RCC 7860 (cell line): Measurements from ENCODE around the gene GRPEL1.
A peak's percentile ranks its signal among the peaks of the same experiment; 100 is the strongest.
"Not testable (repeated sequence)": the region's sequence is repeated elsewhere in the genome, so short reads cannot be mapped to it uniquely, and the experiment has no call there.

Experiments used
- DNase-seq: peaks from one replicate; pipeline ENCODE4 v3.0.0-alpha.2; 2015; ENCODE audit warnings: low spot score
- FAIRE-seq: peaks from 2 replicates; lab custom pipeline; 2012; peaks lifted over from hg19 to GRCh38; lab: Jason Lieb, UNC

GRPEL1 gene

DNA sequence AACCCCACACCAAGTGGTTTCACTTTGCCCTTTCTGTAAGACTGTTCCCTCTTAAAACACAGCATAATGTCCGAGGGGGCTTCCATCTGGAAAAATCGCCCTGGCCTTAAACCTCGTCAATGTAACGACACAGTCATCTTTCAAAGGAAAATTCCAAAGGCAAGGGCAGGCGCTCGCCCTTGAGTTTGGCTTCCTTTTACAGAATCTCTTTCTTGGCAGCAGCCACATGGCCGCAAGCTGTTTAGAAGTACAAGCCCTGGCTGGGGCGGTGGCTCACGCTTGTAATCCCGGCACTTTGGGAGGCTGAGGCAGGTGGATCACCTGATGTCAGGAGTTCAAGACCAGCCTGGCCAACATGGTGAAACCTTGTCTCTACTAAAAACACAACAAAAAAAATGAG lies 27.1 kb upstream of the GRPEL1 start:
- no peak for FAIRE-seq
- DNase-seq, result no peak

DNA sequence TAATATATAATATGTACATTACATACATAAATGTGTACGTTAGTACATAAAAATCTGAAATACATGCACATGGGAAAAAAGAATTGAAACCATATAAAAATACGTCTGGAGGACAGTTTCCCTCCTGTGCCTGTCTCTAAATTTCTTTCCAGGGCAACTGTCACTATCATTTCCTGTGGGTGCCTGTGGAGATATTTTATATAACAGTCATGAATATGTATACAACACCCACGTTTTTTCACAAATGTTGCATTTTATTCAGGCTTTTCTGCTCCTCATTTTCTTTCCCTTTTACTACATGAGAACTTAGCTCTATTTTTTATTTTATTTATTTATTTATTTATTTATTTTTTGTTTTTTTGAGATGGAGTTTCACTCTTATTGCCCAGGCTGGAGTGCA lies 24.2 kb upstream of the GRPEL1 start:
- FAIRE-seq (no peak), DNase-seq (no peak)

DNA sequence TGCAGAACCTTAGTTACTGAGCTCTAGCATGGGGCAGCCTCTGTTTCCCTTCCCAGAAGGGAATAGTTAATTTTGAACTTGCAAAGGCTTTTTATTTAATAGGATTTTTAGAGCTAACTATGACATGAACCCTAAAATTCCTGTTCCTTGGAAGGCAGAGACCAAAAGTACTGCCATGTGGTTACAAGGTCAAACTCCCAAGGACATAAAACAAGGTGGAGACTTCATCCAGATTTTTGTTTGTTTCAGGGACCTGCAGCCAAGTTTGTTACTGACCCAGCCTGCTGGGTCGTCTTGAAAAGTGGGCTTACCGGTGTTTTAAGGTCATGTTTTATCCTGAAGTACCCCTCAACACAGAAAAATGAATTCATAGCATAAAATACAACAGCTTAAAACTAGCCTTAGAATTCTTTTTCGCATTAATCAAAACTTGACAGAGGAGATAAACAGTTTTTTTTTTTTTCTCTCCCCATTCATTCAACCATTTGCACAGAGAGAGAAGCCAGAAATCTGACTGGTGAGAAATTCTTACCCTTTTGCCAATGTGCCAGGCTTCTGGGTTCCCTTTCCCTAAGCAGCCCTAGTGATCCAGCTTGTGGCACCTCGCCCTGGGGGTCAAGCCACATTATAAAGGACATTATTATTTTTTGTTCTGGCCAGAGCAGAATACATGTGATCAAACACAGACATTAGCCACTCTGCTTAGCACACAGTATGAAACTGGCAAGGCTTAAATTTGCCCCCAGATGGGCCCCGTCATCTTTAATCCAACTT lies 21.5 kb upstream of the GRPEL1 start:
- FAIRE-seq (no peak), DNase-seq (no peak)

DNA sequence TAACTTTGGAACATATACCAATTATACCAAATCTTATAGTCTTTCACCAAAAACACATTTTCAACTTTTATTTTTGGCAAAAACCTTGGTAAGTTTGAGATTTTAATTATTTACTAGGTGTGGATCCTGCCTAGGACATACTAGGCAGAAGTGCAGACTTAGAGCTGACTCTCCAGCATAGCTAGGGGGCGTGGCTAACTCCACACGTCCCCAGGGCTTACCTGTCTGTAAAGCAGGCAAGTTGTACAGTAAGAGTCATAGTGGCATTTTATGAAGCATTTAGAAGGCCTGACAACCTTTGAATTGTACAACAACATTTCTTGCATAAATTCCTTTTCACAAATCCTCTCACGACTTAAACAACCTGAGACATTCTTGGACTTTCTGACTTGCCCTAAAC lies 19.2 kb upstream of the GRPEL1 start:
- no peak for FAIRE-seq
- no peak for DNase-seq

DNA sequence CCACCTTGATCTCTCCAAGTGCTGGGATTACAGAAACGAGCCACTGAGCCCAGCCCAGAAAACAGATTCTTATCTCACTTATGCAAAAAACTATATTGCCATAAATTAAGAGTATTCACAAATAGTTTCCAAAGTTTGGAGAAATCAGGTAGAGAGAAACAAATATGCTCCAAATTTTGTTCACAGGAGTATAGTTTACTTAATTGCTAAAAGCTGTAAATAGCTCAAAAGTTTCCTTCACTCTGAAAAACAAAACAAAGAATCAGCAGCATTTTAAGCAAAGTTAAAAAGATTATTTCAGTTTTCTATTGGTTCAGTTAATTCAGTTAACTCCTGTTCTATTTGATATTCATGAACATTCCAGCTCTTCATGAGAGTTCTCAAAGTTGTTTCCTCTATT lies 18.5 kb upstream of the GRPEL1 start:
- FAIRE-seq (no peak), DNase-seq (no peak)

DNA sequence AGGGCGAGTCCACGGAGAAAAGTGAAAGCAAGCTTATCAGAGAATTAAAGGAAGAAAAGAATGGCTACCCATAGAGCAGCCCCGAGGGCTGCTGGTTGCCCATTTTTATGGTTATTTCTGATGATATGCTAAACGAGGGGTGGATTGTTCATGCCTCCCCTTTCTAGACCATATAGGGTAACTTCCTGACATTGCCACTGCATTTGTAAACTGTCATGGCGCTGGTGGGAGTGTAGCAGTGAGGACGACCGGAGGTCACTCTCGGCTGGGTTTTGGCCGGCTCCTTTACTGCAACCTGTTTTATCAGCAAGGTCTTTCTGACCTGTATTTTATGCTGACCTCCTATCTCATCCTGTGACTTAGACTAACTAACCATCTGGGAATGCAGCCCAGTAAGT lies 16.7 kb upstream of the GRPEL1 start:
- not testable (repeated sequence) for FAIRE-seq, DNase-seq

DNA sequence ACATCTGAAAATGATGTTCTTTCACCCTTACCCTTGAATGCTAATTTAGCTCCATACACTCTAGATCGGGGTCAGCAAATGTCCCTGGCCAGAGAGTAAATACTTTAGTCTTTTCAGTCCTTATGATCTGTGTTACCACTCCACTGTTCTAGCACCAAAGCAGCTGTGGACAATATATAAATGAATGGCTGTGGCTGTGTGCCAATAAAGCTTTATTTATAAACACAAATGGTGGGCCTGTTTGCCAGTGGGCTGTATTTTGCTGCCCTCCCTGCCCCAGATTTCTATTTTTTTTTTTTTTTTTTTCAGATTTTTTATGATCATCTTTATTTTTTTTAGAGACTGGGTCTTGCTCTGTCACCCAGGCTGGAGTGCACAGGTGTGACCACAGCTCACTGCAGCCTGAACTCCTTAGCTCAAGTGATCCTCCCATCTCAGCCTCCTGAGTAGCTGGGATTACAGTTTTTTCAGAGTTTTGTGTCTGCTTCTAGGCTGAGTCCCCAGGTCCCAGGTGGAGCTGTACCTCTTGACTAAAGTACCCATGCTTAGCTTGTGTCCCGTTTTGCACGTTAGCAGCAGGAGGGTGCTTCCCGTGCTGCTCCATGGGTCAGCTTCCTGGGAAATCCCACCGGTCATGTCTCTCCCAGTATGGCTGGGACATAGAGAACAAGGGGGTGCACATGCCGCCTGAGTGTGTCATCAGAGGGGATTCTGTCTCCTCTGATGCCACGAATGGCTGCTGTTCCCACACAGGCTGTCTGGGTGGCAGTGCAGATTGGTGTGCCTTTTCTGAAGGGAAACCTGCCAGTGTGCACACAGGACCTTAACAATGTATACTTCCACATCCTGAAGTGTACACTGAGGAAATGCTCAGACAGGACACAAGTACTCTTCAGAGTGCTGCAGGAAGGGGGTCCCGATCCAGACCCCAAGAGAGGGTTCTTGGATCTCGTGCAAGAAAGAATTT lies 16.0 kb upstream of the GRPEL1 start:
- FAIRE-seq, result no peak

DNA sequence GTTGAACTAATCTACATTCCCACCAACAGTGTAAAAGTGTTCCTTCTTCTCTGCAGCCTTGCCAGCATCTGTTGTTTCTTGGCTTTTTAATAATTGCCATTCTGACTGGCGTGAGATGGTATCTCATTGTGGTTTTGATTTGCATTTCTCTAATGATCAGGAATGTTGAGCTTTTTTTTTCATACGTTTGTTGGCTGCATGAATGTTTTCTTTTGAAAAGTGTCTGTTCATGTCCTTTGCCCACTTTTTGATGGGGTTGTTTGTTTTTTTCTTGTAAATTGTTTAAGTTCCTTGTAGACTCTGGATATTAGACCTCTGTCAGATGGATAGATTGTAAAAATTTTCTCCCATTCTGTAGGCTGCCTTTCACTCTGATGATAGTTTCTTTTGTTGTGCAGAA lies 12.0 kb upstream of the GRPEL1 start:
- not testable (repeated sequence) for FAIRE-seq, DNase-seq

More for the DNA sequence above, 16.0 kb upstream of the GRPEL1 start:
- no peak for DNase-seq

DNA sequence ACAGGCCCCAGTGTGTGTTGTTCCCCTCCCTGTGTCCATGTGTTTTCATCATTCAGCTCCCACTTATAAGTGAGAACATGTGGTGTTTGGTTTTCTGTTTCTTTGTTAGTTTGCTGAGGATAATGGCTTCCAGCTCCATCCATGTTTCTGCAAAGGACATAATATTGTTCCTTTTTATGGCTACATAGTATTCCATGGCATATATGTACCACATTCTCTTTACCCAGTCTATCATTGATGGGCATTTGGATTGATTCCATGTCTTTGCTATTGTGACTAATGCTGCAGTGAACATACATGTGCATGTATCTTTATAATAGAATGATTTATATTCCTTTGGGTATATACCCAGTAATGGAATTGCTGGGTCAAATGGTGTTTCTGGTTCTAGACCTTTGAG lies 11.6 kb upstream of the GRPEL1 start:
- not testable (repeated sequence) for FAIRE-seq

DNA sequence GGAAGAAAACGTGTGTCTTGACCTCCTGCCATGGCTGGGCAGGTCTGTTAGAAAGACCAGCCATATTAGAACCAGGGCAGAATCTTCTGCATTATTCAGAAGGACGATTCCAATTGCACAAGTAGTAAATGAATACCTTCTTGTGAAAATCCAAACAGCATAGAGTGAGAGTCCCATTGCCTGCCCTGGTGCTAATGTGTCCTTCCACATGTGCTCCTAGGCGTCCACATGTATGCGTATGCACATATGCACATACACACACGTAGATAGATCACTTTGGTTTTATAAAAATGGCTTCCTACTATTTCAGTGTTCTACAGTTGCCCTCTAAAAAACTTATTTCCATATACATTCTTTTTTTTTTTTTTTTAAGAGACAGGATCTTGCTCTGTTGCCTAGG lies 10.2 kb upstream of the GRPEL1 start:
- no peak for DNase-seq
- FAIRE-seq, result no peak

More for the DNA sequence above, 11.6 kb upstream of the GRPEL1 start:
- DNase-seq, result not testable (repeated sequence)

DNA sequence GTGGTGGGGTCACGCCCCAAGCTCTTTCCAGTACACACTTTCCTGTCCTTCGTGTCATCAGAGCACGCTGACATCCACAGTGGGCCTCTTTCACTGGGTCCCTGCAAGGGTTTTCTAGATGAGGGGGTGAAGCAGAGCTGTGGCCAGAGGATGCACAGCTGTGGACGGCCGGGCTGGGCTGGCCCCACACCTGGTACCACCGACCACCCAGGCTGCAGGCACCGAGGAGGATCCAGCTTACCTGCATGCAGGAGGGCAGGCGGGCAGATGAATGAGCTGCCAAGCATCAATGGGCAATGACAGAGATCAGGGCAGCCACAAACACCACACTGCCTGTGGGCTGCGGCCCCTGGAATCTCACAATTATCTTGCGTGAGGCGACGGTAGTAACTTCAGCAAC lies 9.5 kb upstream of the GRPEL1 start:
- FAIRE-seq (no peak), DNase-seq (no peak)

DNA sequence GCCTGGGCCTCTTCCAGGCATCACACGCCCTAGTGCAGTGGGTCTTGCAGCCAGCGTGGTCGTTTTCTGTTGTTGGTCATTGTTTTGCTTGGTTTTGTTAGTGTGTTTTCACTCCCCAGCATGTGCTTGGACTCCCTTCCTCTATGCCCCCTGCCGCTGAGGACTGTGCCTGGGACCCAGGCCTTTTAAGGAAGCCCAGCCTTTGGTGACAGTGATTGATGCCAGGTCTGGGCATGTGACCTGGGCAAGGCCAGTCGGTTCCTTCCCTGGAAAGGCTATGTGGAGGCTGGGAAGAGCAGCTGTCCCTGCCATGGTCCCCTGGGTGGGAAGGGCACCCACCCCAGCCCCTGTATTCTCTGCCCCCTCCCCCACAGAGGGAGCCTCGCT lies 8.8 kb upstream of the GRPEL1 start:
- no peak for FAIRE-seq
- no peak for DNase-seq

DNA sequence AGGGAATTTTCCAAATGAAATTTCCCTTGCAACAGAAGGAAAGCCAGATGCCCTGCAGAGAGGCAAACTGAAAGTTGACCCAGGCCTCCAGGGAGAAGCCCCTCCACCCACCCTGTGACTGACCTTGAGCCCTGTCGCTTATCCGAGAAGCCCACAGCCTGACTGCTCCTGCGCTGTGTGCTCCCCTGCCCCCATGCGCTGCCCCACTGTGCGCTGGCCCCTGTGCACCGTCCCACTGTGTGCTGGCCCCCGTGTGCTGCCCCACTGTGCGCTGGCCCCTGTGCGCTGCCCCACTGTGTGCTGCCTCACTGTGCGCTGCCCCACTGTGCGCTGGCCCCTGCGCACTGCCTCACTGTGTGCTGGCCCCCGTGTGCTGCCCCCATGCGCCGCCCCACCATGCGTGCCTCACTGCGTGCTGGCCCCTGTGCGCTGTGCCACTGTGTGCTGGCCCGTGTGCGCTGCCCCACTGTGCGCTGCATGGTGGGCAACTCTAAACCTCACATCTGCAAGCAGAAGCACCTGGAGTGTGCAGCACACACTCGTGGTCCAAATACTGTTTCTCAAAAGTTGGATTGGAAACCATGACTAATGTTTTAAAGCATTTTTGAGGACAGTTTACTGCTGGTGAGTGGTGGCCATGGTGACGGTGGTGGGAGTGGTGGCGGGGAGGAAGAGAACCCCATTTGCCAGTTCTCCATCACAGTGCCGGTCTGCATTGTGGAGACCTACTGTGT lies 8.3 kb upstream of the GRPEL1 start:
- FAIRE-seq (no peak), DNase-seq (no peak)

DNA sequence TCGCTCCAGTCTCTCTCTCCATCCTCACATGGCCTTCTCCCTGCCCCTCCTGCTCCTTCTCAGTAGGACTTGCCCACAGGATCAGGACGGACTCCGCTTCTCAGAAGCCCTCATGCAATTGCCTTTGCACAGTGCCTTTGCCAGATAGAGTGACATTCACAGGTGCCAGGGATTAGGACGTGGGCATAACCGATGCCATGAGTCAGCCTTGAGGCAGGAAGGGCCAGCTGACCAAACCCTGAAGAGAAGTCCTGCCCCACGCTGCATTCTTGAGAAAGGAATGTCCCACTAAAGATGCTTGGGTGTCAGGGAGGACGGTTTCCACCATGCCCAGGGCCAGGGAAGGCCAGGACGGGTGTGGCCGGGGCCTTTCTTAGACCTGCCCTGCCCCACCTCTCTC lies 6.6 kb upstream of the GRPEL1 start:
- FAIRE-seq (no peak), DNase-seq (peak; percentile 45)

DNA sequence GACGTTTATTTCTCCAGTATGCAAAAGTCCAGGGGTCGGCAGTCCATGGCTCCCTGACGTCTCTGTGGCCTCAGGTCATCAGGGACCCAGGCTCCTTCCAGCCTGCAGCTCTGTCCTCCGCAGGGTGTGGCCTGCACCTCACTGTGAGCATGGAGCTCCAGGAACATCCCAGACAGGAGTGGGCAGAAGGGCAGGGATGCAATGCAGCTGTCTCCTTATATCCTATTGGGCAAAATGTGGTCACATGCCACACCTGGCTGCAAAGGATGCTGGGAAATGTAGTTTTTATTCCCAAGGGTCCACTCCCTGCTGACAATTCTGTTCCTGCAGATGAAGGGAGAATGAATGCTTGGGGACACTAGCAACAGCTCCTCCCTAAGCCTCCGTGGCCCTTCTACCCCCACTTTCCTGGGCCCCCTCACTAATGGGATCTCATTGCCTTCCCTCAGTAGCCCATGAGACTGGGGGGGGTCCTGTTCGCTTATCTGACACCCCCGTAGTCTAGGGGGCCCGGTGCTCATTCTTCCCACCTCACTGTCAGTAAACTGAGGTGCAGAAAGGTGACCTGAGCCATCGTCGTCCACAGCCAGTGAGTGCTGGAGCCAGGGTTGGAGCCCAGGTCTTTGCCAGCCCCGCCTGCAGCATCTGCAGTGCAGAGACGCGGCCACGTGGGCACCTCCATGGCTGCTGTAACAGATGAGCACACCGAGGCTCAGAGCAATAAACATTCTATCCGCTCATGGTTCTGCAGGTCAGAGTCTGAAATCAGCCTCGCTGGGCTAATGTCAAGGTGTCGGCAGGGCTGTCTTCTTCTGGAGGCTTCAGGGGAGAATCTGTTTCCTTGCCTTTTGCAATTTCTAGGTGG lies 5.9 kb upstream of the GRPEL1 start:
- peak; percentile 50 for DNase-seq
- no peak for FAIRE-seq

DNA sequence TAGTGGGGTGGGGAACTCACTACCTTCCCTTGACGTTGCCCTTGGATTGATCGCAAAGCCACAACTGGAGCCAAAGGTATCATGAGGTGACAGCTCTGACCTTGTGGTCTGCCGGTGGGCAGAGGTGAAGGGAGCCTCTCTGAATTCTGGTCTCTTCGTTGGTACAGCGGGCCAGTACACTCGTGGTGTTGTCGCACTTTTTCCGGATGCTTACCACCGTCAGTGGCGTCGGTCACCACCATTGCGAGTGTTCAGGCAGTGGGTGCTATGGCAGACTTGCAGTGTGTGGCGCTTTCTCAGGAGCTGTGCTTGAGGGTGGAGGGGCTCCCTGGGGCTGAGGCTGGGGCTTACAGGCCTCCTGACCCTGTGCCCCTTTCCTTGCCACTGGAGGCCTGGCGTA lies 5.2 kb upstream of the GRPEL1 start:
- no peak for FAIRE-seq
- DNase-seq, result no peak

DNA sequence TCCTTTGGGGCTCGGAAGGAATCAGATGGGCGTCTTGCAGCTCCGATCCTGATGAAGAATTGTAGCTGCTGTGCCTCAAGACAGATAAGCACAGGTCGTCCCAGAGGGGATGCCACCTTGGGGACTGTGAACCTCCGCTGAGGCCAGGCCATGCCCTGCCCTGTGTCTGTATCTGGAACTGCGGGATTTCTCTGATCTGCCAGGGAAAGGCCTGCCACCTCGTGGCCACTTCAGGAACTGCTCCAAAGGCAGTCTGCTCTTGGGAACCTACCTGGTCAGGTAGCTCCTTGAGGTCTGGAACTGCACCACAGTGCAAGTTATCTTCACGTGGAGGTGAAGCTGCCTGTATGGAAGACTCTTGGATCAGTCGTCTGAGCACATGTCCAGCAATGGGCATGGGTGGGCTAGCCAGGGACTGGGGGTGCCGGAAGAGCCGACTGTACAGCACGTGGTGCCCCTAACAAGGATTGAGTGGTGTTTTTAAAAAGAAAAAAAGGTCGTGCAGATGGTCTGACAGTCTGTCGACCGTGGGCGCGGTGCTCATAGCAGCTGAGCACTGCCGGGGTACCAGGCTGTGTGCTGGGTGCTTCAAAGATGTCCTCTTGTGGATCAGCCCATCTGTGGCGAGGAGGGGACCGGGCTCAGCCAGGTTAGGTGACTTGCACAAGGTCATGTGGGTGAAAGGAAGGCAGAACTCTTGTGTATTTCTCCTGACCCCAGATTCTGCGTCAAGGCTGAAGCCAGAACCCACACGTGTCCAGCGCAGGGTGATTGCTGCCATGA lies 3.1 kb upstream of the GRPEL1 start:
- FAIRE-seq, result peak; percentile 35
- peak; percentile 68 for DNase-seq

DNA sequence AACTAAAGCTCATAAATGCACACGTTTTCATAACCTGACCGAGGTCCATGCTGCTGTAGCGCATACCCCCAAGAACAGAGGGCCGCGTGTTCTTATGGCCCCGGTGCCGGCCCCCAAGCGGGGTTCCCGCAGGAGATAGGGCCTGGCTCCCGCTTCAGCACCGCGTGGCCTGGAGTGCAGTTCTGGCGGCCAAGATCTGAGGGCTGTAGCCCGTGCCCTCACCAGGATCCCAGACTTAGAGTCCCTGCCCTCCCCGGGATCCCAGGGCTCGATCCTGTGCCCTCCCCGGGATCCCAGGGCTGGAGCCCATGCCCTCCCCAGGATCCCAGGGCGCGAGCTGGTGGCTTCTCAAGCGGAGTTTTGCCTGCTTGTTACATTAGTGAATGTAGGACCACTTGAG lies 1.0 kb upstream of the GRPEL1 start:
- DNase-seq, result no peak
- no peak for FAIRE-seq

DNA sequence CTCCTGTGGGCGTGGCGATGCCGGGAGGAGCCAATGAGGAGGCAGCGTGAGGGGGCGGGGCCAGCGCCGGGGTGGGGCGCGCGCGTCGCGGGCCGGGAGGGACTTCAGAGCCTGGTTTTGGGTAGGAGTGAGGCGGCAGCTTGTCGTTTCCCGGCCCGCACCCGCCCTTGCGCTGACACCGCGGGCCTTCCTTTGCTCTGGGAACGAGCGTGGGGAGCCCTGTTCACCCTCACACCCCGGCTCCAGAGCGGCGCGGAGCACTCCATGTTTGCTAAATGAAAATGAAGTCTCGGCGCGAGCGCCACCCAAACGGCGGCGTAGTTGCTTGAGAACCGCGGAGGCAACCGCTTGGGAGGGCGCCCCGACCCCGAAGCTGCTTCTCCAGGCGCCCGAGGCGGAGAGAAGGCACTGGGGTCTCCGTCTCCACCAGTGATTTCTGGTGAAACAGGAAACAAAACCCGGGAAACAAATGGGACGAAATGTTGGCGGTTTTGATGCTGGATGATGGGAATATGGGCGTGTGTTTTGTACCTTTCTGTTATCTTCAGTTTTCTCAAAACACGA lies 497 bp upstream of the GRPEL1 start:
- DNase-seq, result no peak
- FAIRE-seq, result no peak
